ENCODE data around the gene SPHK2. TPM values are rescaled to one million over a fixed set of nuclear protein-coding genes. Genes with fewer than 3 reads are reported as not detected.

Gene SPHK2
- total and polyA plus RNA-seq, 2 of the 8 experiments (the other 6 are each of a cell fraction or from before 2014, with no cell fraction given): 43.9 to 60.9 TPM

DNA sequence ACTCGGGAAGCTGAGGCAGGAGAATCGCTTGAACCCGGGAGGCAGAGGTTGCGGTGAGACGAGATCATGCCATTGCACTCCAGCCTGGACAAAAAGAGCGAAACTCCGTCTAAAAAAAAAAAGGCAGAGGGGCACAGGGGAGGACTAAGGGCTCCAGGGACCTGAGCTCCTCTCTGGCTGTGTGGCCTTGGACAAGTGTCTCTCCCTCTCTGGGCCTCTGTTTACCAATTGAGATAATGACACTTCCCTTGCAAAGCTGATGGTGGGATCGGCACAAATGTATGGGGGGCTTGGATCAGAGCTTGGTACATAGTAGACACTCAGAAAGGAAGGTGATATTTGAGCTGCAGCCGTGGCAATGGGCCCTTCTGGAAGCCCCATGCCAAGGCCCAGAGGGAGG lies 24.1 kb upstream of the SPHK2 start:
- Histone ChIP-seq H3K23ac (ENCODE audit: insufficient read length) (no peak overlapping the region), H3K9ac (replicated peaks in 1 of 4; ENCODE audit: extremely low read depth in 1 of 4, low read depth in 3 of 4, low read length in 3 of 4) (no peak overlapping the region), H3K4me2 (ENCODE audit: insufficient read depth in 1 of 2, low read depth in 2 of 2, low read length in 2 of 2) (no peak overlapping the region), H3K18ac (ENCODE audit: extremely low read depth, low read length) (no peak overlapping the region), H4K91ac (replicated peaks; ENCODE audit: insufficient read length, low read length) (no peak overlapping the region), H3K36me3 (ENCODE audit: control insufficient read depth in 2 of 4, insufficient read depth in 4 of 4, low read length in 3 of 4) (no peaks in the 10 kb centered on the region), H3K9me3 (ENCODE audit: insufficient read depth in 2 of 2, low read depth in 1 of 2, low read length in 1 of 2) (no peaks in the 10 kb centered on the region), H2BK5ac (ENCODE audit: low read depth, low read length) (no peak overlapping the region), H2BK20ac (ENCODE audit: low read length) (no peak overlapping the region), H3K4me1 (replicated peaks in 1 of 4; ENCODE audit: control insufficient read depth in 3 of 4, insufficient read depth in 4 of 4, low read length in 3 of 4) (no peaks in the 10 kb centered on the region), H3K27me3 (replicated peaks in 1 of 4; ENCODE audit: control insufficient read depth in 3 of 4, extremely low read depth in 1 of 4, insufficient read depth in 3 of 4, low read length in 3 of 4) (0 out of 7 replicates have a peak, but pooled peaks cover 0 to 3% (median 0%) of the 10 kb centered on the region in 4 experiments), H4K8ac (ENCODE audit: extremely low read depth, insufficient read depth, low read length) (no peak overlapping the region), H3K23me2 (ENCODE audit: low read depth, low read length) (no peaks in the 10 kb centered on the region; the same call in 1 of the 2 replicates), H2AFZ (ENCODE audit: low read length) (no peak overlapping the region), H4K5ac (ENCODE audit: insufficient read length, low read depth, low read length) (no peak overlapping the region), H3K79me2 (ENCODE audit: control insufficient read depth in 1 of 2, insufficient read depth in 2 of 2, low read length in 2 of 2) (no peaks in the 10 kb centered on the region), H2AK5ac (ENCODE audit: low read depth, low read length) (no peak overlapping the region), H2BK12ac (ENCODE audit: low read depth, low read length) (no peak overlapping the region), H3K4ac (replicated peaks; ENCODE audit: insufficient read length, low read depth, low read length) (no peak overlapping the region), H2BK15ac (ENCODE audit: low read length) (no peak overlapping the region), H3K79me1 (ENCODE audit: low read depth, low read length) (no peaks in the 10 kb centered on the region), H3K56ac (replicated peaks; ENCODE audit: insufficient read length, low read depth, low read length) (no peak overlapping the region), H3K4me3 (ENCODE audit: extremely low read depth in 1 of 4, insufficient read depth in 2 of 4, low read depth in 3 of 4, low read length in 4 of 4) (no peak overlapping the region), H3K14ac (ENCODE audit: insufficient read length) (no peak overlapping the region), H3K27ac (ENCODE audit: low read depth, low read length) (no peak overlapping the region), H4K20me1 (replicated peaks in 1 of 2; ENCODE audit: control insufficient read depth in 1 of 2, insufficient read depth in 2 of 2, low read length in 2 of 2) (peaks cover 0 to 2% of the 10 kb centered on the region in 2 experiments), H2BK120ac (replicated peaks; ENCODE audit: low read depth, low read length) (no peak overlapping the region)
- ChIA-PET CTCF (ENCODE audit: partially characterized antibody) (interaction anchor here (0.9 to 16.8 kb wide), 5 partner anchors 9 to 89 kb away, joined by 6 to 353 read pairs (median 16); partner anchors contain the start of gene SPACA4), POLR2A (ENCODE audit: partially characterized antibody) (interaction anchor here (0.9 to 16.9 kb wide), 8 partner anchors 10 to 115 kb away, joined by 3 to 175 read pairs (median 5); partner anchors contain the start of genes FAM83E, RPL18, SPACA4 and SPHK2)
- FAIRE-seq (no peak), DNase-seq (ENCODE audit: low read depth in 1 of 2, low spot score in 2 of 2) (no peak)
- 83% methylated on average over 9 of the region's 9 CpGs; no CpG with 5 or more reads in 1 of the 2 experiments for WGBS, 2 experiments (ENCODE audit: extremely low coverage in 1 of 2, insufficient coverage in 1 of 2, insufficient read length in 1 of 2, insufficient replicate concordance in 2 of 2, low coverage in 1 of 2, low lambda C conversion rate in 2 of 2, missing lambda C conversion rate in 1 of 2)
- no peak for TF ChIP-seq YY1 (IDR thresholded peaks at IDR 0.05; ENCODE audit: low read depth, low read length)
- no peak for TF ChIP-seq TBP (IDR thresholded peaks at IDR 0.05; ENCODE audit: low read depth, low read length)
- no peak for TF ChIP-seq EGR1 (IDR thresholded peaks at IDR 0.05; ENCODE audit: borderline replicate concordance, low read depth, low read length)
- no peak for TF ChIP-seq BACH1 (IDR thresholded peaks at IDR 0.05; ENCODE audit: low read length)
- no peak for TF ChIP-seq BRCA1 (IDR thresholded peaks at IDR 0.05; ENCODE audit: low read depth, low read length)

Measured in H1 (cell line).